ENCODE results near the gene CENPA. TPM values are rescaled to one million over a fixed set of nuclear protein-coding genes. Genes with fewer than 3 reads are reported as not detected.

CENPA gene
- total and polyA plus RNA-seq, 2 donors (not counting 1 experiment from before 2014, with no cell fraction given), result 6.1 to 9.7 TPM

- no peaks in the 10 kb centered on the region for H3K9me3 ChIP-seq (ENCODE audit: control insufficient read depth, insufficient read depth, low read depth, low read length)
- DNase-seq (ENCODE audit: low read depth in 2 of 2), result no peak
- no peak overlapping the region for H2AFZ ChIP-seq (ENCODE audit: low read length)
- H3K9ac ChIP-seq (ENCODE audit: insufficient read depth, low read length), result no peak overlapping the region
- H3K4me1 ChIP-seq (ENCODE audit: control insufficient read depth, extremely low read depth, insufficient read depth, low read length), result no peaks in the 10 kb centered on the region
- H3K4me3 ChIP-seq (replicated peaks in 1 of 4; ENCODE audit: control extremely low read depth in 1 of 4, insufficient read depth in 1 of 4, low read depth in 3 of 4, low read length in 4 of 4), result no peak overlapping the region
- no peaks in the 10 kb centered on the region for H3K79me2 ChIP-seq (ENCODE audit: control insufficient read depth, insufficient read depth, low read length)
- no peak for TF ChIP-seq EZH2 (IDR thresholded peaks at IDR 0.05; ENCODE audit: low read length, missing control alignments)
- no peak for TF ChIP-seq CTCF (conservative IDR thresholded peaks at IDR 0.05 in 1 of 2, IDR thresholded peaks at IDR 0.05 in 1 of 2; ENCODE audit: low read depth in 1 of 2, low read length in 2 of 2)
- H3K27ac ChIP-seq (ENCODE audit: insufficient read depth, low read length), result no peak overlapping the region
- H3K36me3 ChIP-seq (ENCODE audit: control insufficient read depth, insufficient read depth, low read length), result no peaks in the 10 kb centered on the region
- H4K20me1 ChIP-seq (ENCODE audit: control insufficient read depth, extremely low read depth, insufficient read depth, low read length), result no peaks in the 10 kb centered on the region
- peaks cover 7% of the 10 kb centered on the region for H3K27me3 ChIP-seq (ENCODE audit: control insufficient read depth, insufficient read depth, low read length)
- H3K4me2 ChIP-seq (ENCODE audit: extremely low read depth, insufficient read depth, low read length), result no peak overlapping the region
Observed at GRCh38 chr2:26840937-26841610, 55.2 kb downstream of the CENPA start.

GRCh38 chr2:26843041-26843440, 57.2 kb downstream of the CENPA start:
- no peaks in the 10 kb centered on the region for H3K36me3 ChIP-seq (ENCODE audit: control insufficient read depth, insufficient read depth, low read length)
- no peak overlapping the region for H3K27ac ChIP-seq (ENCODE audit: insufficient read depth, low read length)
- peaks cover 22% of the 10 kb centered on the region for H3K27me3 ChIP-seq (ENCODE audit: control insufficient read depth, insufficient read depth, low read length)

More at GRCh38 chr2:26843041-26843440, 57.2 kb downstream of the CENPA start:
- no peaks in the 10 kb centered on the region for H3K9me3 ChIP-seq (ENCODE audit: control insufficient read depth, insufficient read depth, low read depth, low read length)
- no peak overlapping the region for H3K4me2 ChIP-seq (ENCODE audit: extremely low read depth, insufficient read depth, low read length)
- H3K79me2 ChIP-seq (ENCODE audit: control insufficient read depth, insufficient read depth, low read length), result no peaks in the 10 kb centered on the region
- no peak for DNase-seq (ENCODE audit: low read depth in 2 of 2)
- H3K4me1 ChIP-seq (ENCODE audit: control insufficient read depth, extremely low read depth, insufficient read depth, low read length), result peaks cover 2% of the 10 kb centered on the region
- no peak overlapping the region for H3K4me3 ChIP-seq (replicated peaks in 1 of 4; ENCODE audit: control extremely low read depth in 1 of 4, insufficient read depth in 1 of 4, low read depth in 3 of 4, low read length in 4 of 4)
- H3K9ac ChIP-seq (ENCODE audit: insufficient read depth, low read length), result no peak overlapping the region
- TF ChIP-seq EZH2 (IDR thresholded peaks at IDR 0.05; ENCODE audit: low read length, missing control alignments) (no peak), CTCF (conservative IDR thresholded peaks at IDR 0.05 in 1 of 2, IDR thresholded peaks at IDR 0.05 in 1 of 2; ENCODE audit: low read depth in 1 of 2, low read length in 2 of 2) (no peak)
- no peak overlapping the region for H2AFZ ChIP-seq (ENCODE audit: low read length)
- H4K20me1 ChIP-seq (ENCODE audit: control insufficient read depth, extremely low read depth, insufficient read depth, low read length), result no peaks in the 10 kb centered on the region

Other genes with a start within 250 kb of the CENPA start
- gene CIB4, start 144.7 kb upstream of the CENPA start, total RNA-seq, result not detected in 2 replicates
- gene CIB4, start 144.7 kb upstream of the CENPA start, polyA plus RNA-seq, result not detected in 2 replicates
- gene KCNK3, start 93.3 kb upstream of the CENPA start, total RNA-seq, result under 0.01 and 0.26 TPM in 2 replicates
- 0.01 TPM in 1 of 2 replicates, not detected in the other for gene KCNK3, start 93.3 kb upstream of the CENPA start, polyA plus RNA-seq
- gene SLC35F6, start 21.8 kb upstream of the CENPA start, total RNA-seq, result 61.4 and 65.5 TPM in 2 replicates
- 35.2 and 50.0 TPM in 2 replicates for gene SLC35F6, start 21.8 kb upstream of the CENPA start, polyA plus RNA-seq
- gene DPYSL5, start 62.1 kb downstream of the CENPA start, total RNA-seq, result not detected in 2 replicates
- not detected in 2 replicates for gene DPYSL5, start 62.1 kb downstream of the CENPA start, polyA plus RNA-seq
- gene MAPRE3, start 184.6 kb downstream of the CENPA start, total RNA-seq, result 2.8 and 7.9 TPM in 2 replicates
- 13.9 and 21.0 TPM in 2 replicates for gene MAPRE3, start 184.6 kb downstream of the CENPA start, polyA plus RNA-seq
- 17.5 and 22.6 TPM in 2 replicates for gene TMEM214, start 246.9 kb downstream of the CENPA start, total RNA-seq
- gene TMEM214, start 246.9 kb downstream of the CENPA start, polyA plus RNA-seq, result 115 and 127 TPM in 2 replicates

Data from fibroblast of lung (primary cell).